GM23338 (cell line): Measurements from ENCODE around the gene CROCC2. TPM values are rescaled to one million over a fixed set of nuclear protein-coding genes. Genes with fewer than 3 reads are reported as not detected.

ENCODE experiments used
- ATAC-seq: fragments of 200-7000 bp; cut with Tn5 transposase; 3 replicates; pipeline ENCODE4 v1.9.1; 2020
- DNase-seq: peaks from one replicate; pipeline ENCODE4 v3.0.0-alpha.2; 2015; ENCODE audit warnings: low spot score
- H2AFZ ChIP-seq: fragments of 200-600 bp; sonication (generic); 2 replicates; pipeline ENCODE4 v1.8.0; 2016; ENCODE audit warnings: antibody characterized with exemption, mild to moderate bottlenecking, moderate library complexity
- H3F3A ChIP-seq: fragments of 200-600 bp; sonication (generic); replicated peaks from 2 replicates; pipeline ENCODE4 v1.8.0; 2017; ENCODE audit warnings: antibody characterized with exemption, mixed run types, low read depth
- H3K27ac ChIP-seq: fragments of 200-600 bp; sonication (generic); 2 replicates; pipeline ENCODE4 v1.6.1; 2016; ENCODE audit warnings: low read depth
- H3K27me3 ChIP-seq: fragments of 200-600 bp; sonication (generic); 2 replicates; pipeline ENCODE4 v1.8.0; 2016; ENCODE audit warnings: mild to moderate bottlenecking, mixed run types, moderate library complexity; ENCODE audit not compliant: insufficient read depth
- H3K36me3 ChIP-seq: fragments of 200-600 bp; sonication (generic); 2 replicates; pipeline ENCODE4 v1.8.0; 2016; ENCODE audit warnings: mild to moderate bottlenecking; ENCODE audit not compliant: insufficient read depth
- H3K4me1 ChIP-seq: fragments of 200-600 bp; sonication (generic); 2 replicates; pipeline ENCODE4 v1.8.0; 2016; ENCODE audit warnings: mild to moderate bottlenecking, moderate library complexity; ENCODE audit not compliant: insufficient read depth
- H3K4me2 ChIP-seq: fragments of 200-600 bp; sonication (generic); 2 replicates; pipeline ENCODE4 v1.7.1; 2017; ENCODE audit warnings: mixed run types
- H3K4me3 ChIP-seq: fragments of 200-600 bp; sonication (generic); 2 replicates; pipeline ENCODE4 v1.6.1; 2016; ENCODE audit warnings: mixed run types
- H3K79me2 ChIP-seq: fragments of 200-600 bp; sonication (generic); replicated peaks from 2 replicates; pipeline ENCODE4 v1.8.0; 2017; ENCODE audit warnings: mild to moderate bottlenecking; ENCODE audit not compliant: insufficient read depth
- H3K9me2 ChIP-seq: fragments of 200-600 bp; sonication (generic); 2 replicates; pipeline ENCODE4 v1.8.0; 2017; ENCODE audit not compliant: insufficient read depth
- H4K20me1 ChIP-seq: fragments of 200-600 bp; sonication (generic); replicated peaks from 2 replicates; pipeline ENCODE4 v1.8.0; 2017; ENCODE audit warnings: mild to moderate bottlenecking; ENCODE audit not compliant: insufficient read depth
- H3K27ac Mint-ChIP-seq: 2 replicates; pipeline ENCODE4 v1.8.0; 2020; ENCODE audit warnings: inconsistent platforms, mild to moderate bottlenecking, moderate library complexity, mixed read lengths
- H3K27me3 Mint-ChIP-seq: 3 replicates; pipeline ENCODE4 v1.8.0; 2022; ENCODE audit warnings: low read depth, mild to moderate bottlenecking, moderate library complexity, mixed read lengths, inconsistent platforms; ENCODE audit not compliant: insufficient read depth, poor library complexity
- H3K36me3 Mint-ChIP-seq: 3 replicates; pipeline ENCODE4 v1.8.0; 2021; ENCODE audit warnings: low read depth, mild to moderate bottlenecking, inconsistent platforms, moderate library complexity, mixed read lengths
- H3K4me1 Mint-ChIP-seq: 3 replicates; pipeline ENCODE4 v1.8.0; 2020; ENCODE audit warnings: mild to moderate bottlenecking, inconsistent platforms, mixed read lengths
- H3K4me3 Mint-ChIP-seq: 3 replicates; pipeline ENCODE4 v1.8.0; 2021; ENCODE audit warnings: moderate library complexity, mild to moderate bottlenecking, inconsistent platforms, mixed read lengths
- H3K9me3 Mint-ChIP-seq: 3 replicates; pipeline ENCODE4 v1.8.0; 2020; ENCODE audit warnings: moderate library complexity, mild to moderate bottlenecking, inconsistent platforms, mixed read lengths
- CREB1 ChIP-seq: fragments of 250-450 bp; sonication (Bioruptor Pico); IDR thresholded peaks from 2 replicates; pipeline ENCODE4 v1.5.0; 2020; ENCODE audit warnings: low read depth, mild to moderate bottlenecking, moderate library complexity
- CTCF ChIP-seq, 2 experiments: fragments of 200-600 bp in 1 of 2; sonication (generic) in 1 of 2; conservative IDR thresholded peaks; 2 replicates each; pipeline versions ENCODE4 v1.5.1 to v1.6.1; 2016 to 2017; ENCODE audit warnings: antibody characterized with exemption in 2 of 2, low read depth in 2 of 2, mild to moderate bottlenecking in 2 of 2, moderate library complexity in 1 of 2
- ETS1 ChIP-seq: IDR thresholded peaks from 2 replicates; pipeline ENCODE4 v1.6.1; 2016; ENCODE audit warnings: antibody characterized with exemption
- EZH2 ChIP-seq: fragments of 200-600 bp; sonication (generic); IDR thresholded peaks from one replicate; pipeline ENCODE4 v1.8.0; 2017; ENCODE audit warnings: antibody characterized with exemption, mild to moderate bottlenecking, low read depth; ENCODE audit not compliant: unreplicated experiment
- EZH2phosphoT487 ChIP-seq: fragments of 200-600 bp; sonication (generic); IDR thresholded peaks from one replicate; pipeline ENCODE4 v1.8.1; 2018; ENCODE audit warnings: antibody characterized with exemption; ENCODE audit not compliant: unreplicated experiment
- JUNB ChIP-seq: IDR thresholded peaks from one replicate; pipeline ENCODE4 v1.6.1; 2016; ENCODE audit warnings: antibody characterized with exemption; ENCODE audit not compliant: unreplicated experiment
- NANOG ChIP-seq: IDR thresholded peaks from 2 replicates; pipeline ENCODE4 v1.6.1; 2016; ENCODE audit warnings: antibody characterized with exemption, borderline replicate concordance
- POLR2AphosphoS5 ChIP-seq: IDR thresholded peaks from 2 replicates; pipeline ENCODE4 v1.6.1; 2016; ENCODE audit warnings: antibody characterized with exemption, low read depth
- REST ChIP-seq: IDR thresholded peaks from one replicate; pipeline ENCODE4 v1.6.1; 2018; ENCODE audit warnings: antibody characterized with exemption; ENCODE audit not compliant: unreplicated experiment
- STAT1 ChIP-seq: IDR thresholded peaks from one replicate; pipeline ENCODE4 v1.6.1; 2016; ENCODE audit warnings: antibody characterized with exemption; ENCODE audit not compliant: unreplicated experiment
- ZNF114 ChIP-seq: fragments of 250-450 bp; sonication (Bioruptor Pico); IDR thresholded peaks from 2 replicates; pipeline ENCODE4 v1.5.0; 2020; ENCODE audit warnings: mild to moderate bottlenecking, moderate library complexity
- ZNF331 ChIP-seq: fragments of 250-450 bp; sonication (Bioruptor Pico); IDR thresholded peaks from 2 replicates; pipeline ENCODE4 v1.5.0; 2020; ENCODE audit warnings: low read depth, mild to moderate bottlenecking, moderate library complexity
- ZNF462 ChIP-seq: fragments of 250-450 bp; sonication (Bioruptor Pico); IDR thresholded peaks from 2 replicates; pipeline ENCODE4 v1.5.0; 2020; ENCODE audit warnings: mild to moderate bottlenecking, moderate library complexity
- polyA plus RNA-seq: library from polyadenylated mRNA; unstranded; fragments of >200 nt; fragmentation: Nextera tagmentation; extraction: Ambion mirVana; gene quantifications from 2 replicates; pipeline ENCODE4 v1.2.1, GENCODE V29; 2016
- total RNA-seq: library from RNA; depleted of rRNA; stranded (reverse); fragments of >200 nt; shearing (Covaris generic); gene quantifications from 2 replicates; pipeline ENCODE4 v1.2.3, GENCODE V29; 2014

Gene CROCC2
- total and polyA plus RNA-seq, 2 experiments from 2014 or later = not detected

GRCh38 chr2:241033336-241033987 is 127.3 kb downstream of the CROCC2 start:
- Histone ChIP-seq H3K79me2 (no peaks in the 10 kb centered on the region), H3K36me3 (no peaks in the 10 kb centered on the region), H3F3A (no peaks in the 10 kb centered on the region), H3K27ac (no peak overlapping the region), H3K9me2 (no peaks in the 10 kb centered on the region), H4K20me1 (no peaks in the 10 kb centered on the region), H3K4me2 (no peak overlapping the region), H2AFZ (no peak overlapping the region), H3K27me3 (peaks cover 6% of the 10 kb centered on the region), H3K4me1 (peaks cover 8% of the 10 kb centered on the region; the same call in 1 of the 2 replicates), H3K4me3 (no peak overlapping the region)
- no peaks in the 10 kb centered on the region; the same call in 2 of the 3 replicates for H3K36me3 Mint-ChIP-seq
- H3K4me3 Mint-ChIP-seq = no peak overlapping the region; the same call in 2 of the 3 replicates
- no peaks in the 10 kb centered on the region; the same call in 2 of the 3 replicates for H3K9me3 Mint-ChIP-seq
- H3K27ac Mint-ChIP-seq = no peak overlapping the region
- H3K27me3 Mint-ChIP-seq = peaks cover 20% of the 10 kb centered on the region
- ATAC-seq (no peak), DNase-seq (no peak)
- H3K4me1 Mint-ChIP-seq = peaks cover 7% of the 10 kb centered on the region
- no peak for TF ChIP-seq ZNF462
- no peak for TF ChIP-seq ZNF114 (CRISPR knock-in tag)
- no peak for TF ChIP-seq REST
- TF ChIP-seq ETS1 = no peak
- TF ChIP-seq ZNF331 = no peak
- no peak for TF ChIP-seq EZH2phosphoT487
- no peak for TF ChIP-seq STAT1
- no peak for TF ChIP-seq EZH2
- no peak for TF ChIP-seq NANOG
- no peak for TF ChIP-seq JUNB
- no peak for TF ChIP-seq CREB1 (CRISPR knock-in tag)
- TF ChIP-seq CTCF (conservative IDR thresholded peaks at IDR 0.05; ENCODE audit: low read depth in 2 of 2) = no peak
- no peak for TF ChIP-seq POLR2AphosphoS5
